Stomach (tissue), 4 donors: ENCODE data around the gene TRDN.

Source experiments
- POLR2A ChIP-seq, 4 donors: fragments of 450-650 bp; IDR thresholded peaks; one replicate each; pipeline ENCODE4 v1.6.1; 2016; ENCODE audit warnings: antibody characterized with exemption in 4 of 4, control low read depth in 2 of 4, mild to moderate bottlenecking in 1 of 4, moderate library complexity in 1 of 4
- POLR2AphosphoS5 ChIP-seq, 3 donors: sonication (generic); formaldehyde crosslinking; IDR thresholded peaks; one replicate each; pipeline ENCODE4 v1.6.1; 2016; ENCODE audit warnings: antibody characterized with exemption in 3 of 3
- TF ChIP-seq, protein P1 (sequence below), 7 experiments: fragments of 450-650 bp in 4 of 7; fragments of 200-600 bp in 3 of 7; sonication (generic) in 3 of 7; IDR thresholded peaks; one replicate each; pipeline ENCODE4 v1.5.1; 2016 to 2019; ENCODE audit warnings: antibody characterized with exemption in 7 of 7, control low read depth in 2 of 7, mild to moderate bottlenecking in 1 of 7

DNA sequence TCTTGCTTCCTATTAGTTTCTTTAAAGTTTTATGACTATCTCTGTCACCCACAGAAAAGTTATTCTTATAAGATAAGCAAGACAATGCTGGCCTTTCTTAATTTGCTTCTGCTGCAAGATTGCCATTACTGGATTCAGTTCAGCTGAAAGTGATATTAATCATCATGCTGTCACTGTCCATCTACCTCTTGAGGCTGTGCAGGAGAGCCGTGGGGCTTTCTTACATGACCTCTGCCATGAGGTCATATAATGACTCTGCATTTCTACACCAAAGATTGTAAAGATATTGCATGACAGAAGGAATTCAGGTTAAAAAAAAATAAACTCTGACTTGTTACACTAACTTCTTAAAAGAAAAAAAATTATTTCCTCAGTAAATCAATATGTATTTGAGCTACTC, 106.9 kb downstream of the TRDN start:
- TF ChIP-seq POLR2AphosphoS5 (IDR thresholded peaks at IDR 0.05), result no peak
- TF ChIP-seq, protein P1, sequence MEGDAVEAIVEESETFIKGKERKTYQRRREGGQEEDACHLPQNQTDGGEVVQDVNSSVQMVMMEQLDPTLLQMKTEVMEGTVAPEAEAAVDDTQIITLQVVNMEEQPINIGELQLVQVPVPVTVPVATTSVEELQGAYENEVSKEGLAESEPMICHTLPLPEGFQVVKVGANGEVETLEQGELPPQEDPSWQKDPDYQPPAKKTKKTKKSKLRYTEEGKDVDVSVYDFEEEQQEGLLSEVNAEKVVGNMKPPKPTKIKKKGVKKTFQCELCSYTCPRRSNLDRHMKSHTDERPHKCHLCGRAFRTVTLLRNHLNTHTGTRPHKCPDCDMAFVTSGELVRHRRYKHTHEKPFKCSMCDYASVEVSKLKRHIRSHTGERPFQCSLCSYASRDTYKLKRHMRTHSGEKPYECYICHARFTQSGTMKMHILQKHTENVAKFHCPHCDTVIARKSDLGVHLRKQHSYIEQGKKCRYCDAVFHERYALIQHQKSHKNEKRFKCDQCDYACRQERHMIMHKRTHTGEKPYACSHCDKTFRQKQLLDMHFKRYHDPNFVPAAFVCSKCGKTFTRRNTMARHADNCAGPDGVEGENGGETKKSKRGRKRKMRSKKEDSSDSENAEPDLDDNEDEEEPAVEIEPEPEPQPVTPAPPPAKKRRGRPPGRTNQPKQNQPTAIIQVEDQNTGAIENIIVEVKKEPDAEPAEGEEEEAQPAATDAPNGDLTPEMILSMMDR (IDR thresholded peaks at IDR 0.05), result no peak
- no peak for TF ChIP-seq POLR2A (IDR thresholded peaks at IDR 0.05)
